Measurements from ENCODE around the gene MAPRE2. TPM values are rescaled to one million over a fixed set of nuclear protein-coding genes. Genes with fewer than 3 reads are reported as not detected.

Gene MAPRE2
- total RNA-seq, 1 experiment from 2014 or later: 29.4 TPM

- no peaks in the 10 kb centered on the region for H3K23me2 ChIP-seq (ENCODE audit: insufficient read length, low read depth, low read length, poor library complexity, severe bottlenecking)
- H4K20me1 ChIP-seq (ENCODE audit: control insufficient read depth, insufficient read depth, insufficient read length): no peaks in the 10 kb centered on the region
- H3K4me1 ChIP-seq (ENCODE audit: insufficient read depth, low read length): no peaks in the 10 kb centered on the region; the same call in 1 of the 2 replicates
- no peak overlapping the region for H3K23ac ChIP-seq (ENCODE audit: insufficient read length, low read depth, low read length)
- no peak overlapping the region for H3T11ph ChIP-seq (ENCODE audit: low read length)
- no peak overlapping the region for H4K5ac ChIP-seq (ENCODE audit: insufficient read length, low read depth, low read length)
- Mint-ChIP-seq H3K36me3 (ENCODE audit: insufficient read depth in 1 of 3, low read depth in 3 of 3) (peaks cover 10% of the 10 kb centered on the region in 3 experiments; a peak in 6 of 7 replicates), H3K9me3 (no peaks in the 10 kb centered on the region), H3K4me1 (peaks cover 9 to 15% of the 10 kb centered on the region in 2 experiments), H3K4me3 (no peak overlapping the region), H3K27ac (no peak overlapping the region), H3K27me3 (ENCODE audit: low read depth) (no peaks in the 10 kb centered on the region; the same call in 1 of the 2 replicates)
- no peak overlapping the region for H2BK120ac ChIP-seq (ENCODE audit: low read depth, low read length, poor library complexity, severe bottlenecking)
- no peak overlapping the region for H4K91ac ChIP-seq (ENCODE audit: insufficient read length, low read depth, low read length)
- no peak overlapping the region for H2BK12ac ChIP-seq (ENCODE audit: insufficient read length, low read depth, low read length)
- WGBS (ENCODE audit: extremely low coverage, insufficient read length, low lambda C conversion rate): no CpG with 5 or more reads among the region's 6 CpGs
- H3K79me2 ChIP-seq (ENCODE audit: insufficient read depth, low read length): no peaks in the 10 kb centered on the region
- TF ChIP-seq CTCF (conservative IDR thresholded peaks at IDR 0.05): no peak
- no peak overlapping the region for H2AFZ ChIP-seq (ENCODE audit: low read length)
- H2BK15ac ChIP-seq (ENCODE audit: low read depth, low read length): no peak overlapping the region
- no peaks in the 10 kb centered on the region for H3K27me3 ChIP-seq (ENCODE audit: insufficient read depth, low read length)
- no peak for DNase-seq
- H3K27ac ChIP-seq (ENCODE audit: insufficient read length, low read depth, low read length): no peak overlapping the region
- H3K9me3 ChIP-seq (ENCODE audit: control insufficient read depth, low read depth, low read length): no peaks in the 10 kb centered on the region
- no peak overlapping the region for H2AK5ac ChIP-seq (ENCODE audit: insufficient read length, low read length)
- no peak overlapping the region for H4K8ac ChIP-seq (replicated peaks; ENCODE audit: insufficient read length, low read depth, low read length)
- no peak overlapping the region for H3K56ac ChIP-seq (ENCODE audit: insufficient read length, low read depth, low read length)
- no peaks in the 10 kb centered on the region for H3K79me1 ChIP-seq (ENCODE audit: insufficient read depth, low read depth, low read length, poor library complexity, severe bottlenecking)
- no peak overlapping the region for H2BK20ac ChIP-seq (ENCODE audit: low read depth, low read length, poor library complexity, severe bottlenecking)
- no peak overlapping the region for H3K14ac ChIP-seq (ENCODE audit: insufficient read depth, low read length)
- no peak overlapping the region for H3K4me2 ChIP-seq (ENCODE audit: insufficient read depth, insufficient read length, low read length)
- H3K4ac ChIP-seq (ENCODE audit: low read depth, low read length): no peak overlapping the region
- H3K9ac ChIP-seq (ENCODE audit: extremely low read depth, insufficient read length, low read length): no peak overlapping the region
- H2BK5ac ChIP-seq (ENCODE audit: insufficient read length, low read length): no peak overlapping the region
- no peak overlapping the region for H3K18ac ChIP-seq (ENCODE audit: insufficient read length, low read depth, low read length)
Measured at GRCh38 chr18:35134190-35134730, 93.0 kb downstream of the MAPRE2 start.

Data from H9 (cell line).